Lung (tissue), 12 donors: Measurements from ENCODE around the gene PACS1. TPM values are rescaled to one million over a fixed set of nuclear protein-coding genes. Genes with fewer than 3 reads are reported as not detected.

Experiments
- ATAC-seq: fragments of 200-7000 bp; cut with Tn5 transposase; one replicate; pipeline ENCODE4 v1.9.1; 2020; ENCODE audit warnings: moderate number of reproducible peaks; ENCODE audit not compliant: insufficient read depth, low FRiP score
- DNase-seq, 3 donors: peaks; one replicate each; pipeline ENCODE4 v3.0.0-alpha.2; 2013 to 2017
- H3K27ac ChIP-seq, 2 donors: one replicate each; pipeline ENCODE4 v1.5.1; 2013; ENCODE audit warnings: mild to moderate bottlenecking in 2 of 2, moderate library complexity in 2 of 2, control low read depth in 1 of 2, inconsistent platforms in 1 of 2, low read depth in 1 of 2, low read length in 1 of 2
- H3K27me3 ChIP-seq, 3 donors: one replicate each; pipeline ENCODE4 v1.5.1; 2013; ENCODE audit warnings: low read length in 2 of 3; ENCODE audit not compliant: control insufficient read depth in 3 of 3, insufficient read depth in 3 of 3
- H3K36me3 ChIP-seq, 4 donors: one replicate each; pipeline ENCODE4 v1.5.1; 2013; ENCODE audit warnings: low read length in 4 of 4, mild to moderate bottlenecking in 1 of 4, moderate library complexity in 1 of 4; ENCODE audit not compliant: control insufficient read depth in 4 of 4, insufficient read depth in 4 of 4
- H3K4me1 ChIP-seq, 5 donors: one replicate each; pipeline ENCODE4 v1.5.1; 2013; ENCODE audit warnings: low read length in 5 of 5, mild to moderate bottlenecking in 2 of 5, moderate library complexity in 1 of 5; ENCODE audit not compliant: control insufficient read depth in 5 of 5, insufficient read depth in 5 of 5
- H3K4me3 ChIP-seq: one replicate; pipeline ENCODE4 v1.5.1; 2013; ENCODE audit warnings: mild to moderate bottlenecking, control low read depth, moderate library complexity
- H3K9ac ChIP-seq, 2 donors: one replicate each; pipeline ENCODE4 v1.5.1; 2013; ENCODE audit warnings: low read length in 2 of 2, control low read depth in 1 of 2; ENCODE audit not compliant: insufficient read depth in 1 of 2
- H3K9me3 ChIP-seq, 4 donors: one replicate each; pipeline ENCODE4 v1.5.1; 2013; ENCODE audit warnings: low read length in 3 of 4, mild to moderate bottlenecking in 1 of 4, moderate library complexity in 1 of 4; ENCODE audit not compliant: control insufficient read depth in 4 of 4, insufficient read depth in 3 of 4
- WGBS, 2 donors: extraction: QIAGEN DNeasy Blood & Tissue Kit; methylation state at CpG; one replicate each; pipeline ENCODE4 v1.1.7; 2013; 5-methylcytosine and 5-hydroxymethylcytosine counted together
- polyA plus RNA-seq, 2 donors: library from polyadenylated mRNA; stranded (reverse); fragments of 200-250 nt; gene quantifications; one replicate each; pipeline ENCODE4 v1.2.1, GENCODE V29; 2013
- total RNA-seq, 2 donors: library from RNA; depleted of rRNA in 1 of 2; stranded (reverse); fragments of >200 nt in 1 of 2; gene quantifications; one replicate each; pipeline ENCODE4 v1.2.1, GENCODE V29; 2014 to 2021
- TF ChIP-seq, protein P1 (sequence below): IDR thresholded peaks from 2 replicates; pipeline ENCODE4 v1.5.1; 2012; ENCODE audit warnings: mild to moderate bottlenecking; ENCODE audit errors: control extremely low read depth, extremely low read depth
- donor health status: control.
- donor health status: control.
- donor health status: Bipolar disorder and iron deficiency.
- donor health status: healthy.
- donor health status: DM: yes; HTN: yes; CAD: no.

The PACS1 gene
- total and polyA plus RNA-seq, 4 donors = 22.2 to 48.8 (median 34.7) TPM

DNA sequence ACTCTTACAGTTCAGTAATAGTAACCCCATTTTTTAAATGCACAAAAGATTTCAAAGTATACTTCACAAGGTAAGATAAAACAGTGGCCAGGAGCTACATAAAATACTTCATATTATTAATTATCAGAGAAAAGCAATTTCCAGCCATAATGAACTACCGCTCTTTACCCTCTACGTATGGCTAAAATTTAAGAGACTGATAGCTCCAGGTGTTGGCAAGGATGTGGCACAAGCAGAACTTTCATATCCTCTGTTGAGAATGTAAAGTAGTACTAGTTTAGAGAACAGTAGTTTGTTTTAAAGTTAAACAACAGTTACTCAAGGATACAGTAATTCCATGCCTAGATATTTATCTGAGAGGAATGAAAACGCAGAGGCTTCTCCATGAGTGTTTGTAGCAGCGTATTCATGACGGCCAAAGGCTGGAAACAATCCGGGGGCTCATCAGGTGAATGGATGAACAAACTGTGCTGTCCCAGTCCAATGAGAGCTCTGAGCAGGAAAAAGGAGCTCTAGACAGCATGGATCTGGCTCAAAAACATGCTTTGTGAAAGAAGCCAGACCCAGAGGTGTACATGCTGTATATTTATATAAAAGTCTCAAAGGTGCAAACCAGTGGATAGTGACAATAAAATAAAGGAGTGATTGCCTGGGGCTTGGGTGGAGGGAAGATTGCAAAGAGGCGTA is 85.5 kb downstream of the PACS1 start:
- H3K36me3 ChIP-seq = peaks cover 0 to 3% (median 0%) of the 10 kb centered on the region in 4 donors
- no peak for ATAC-seq
- H3K4me1 ChIP-seq = peaks cover 0 to 2% (median 0%) of the 10 kb centered on the region in 5 donors
- no peak for DNase-seq
- no peak overlapping the region for H3K9ac ChIP-seq
- 97 to 99% methylated on average over 7 of the region's 7 CpGs for WGBS, 2 donors
- no peaks in the 10 kb centered on the region for H3K27me3 ChIP-seq
- no peak overlapping the region for H3K4me3 ChIP-seq
- TF ChIP-seq, protein P1, sequence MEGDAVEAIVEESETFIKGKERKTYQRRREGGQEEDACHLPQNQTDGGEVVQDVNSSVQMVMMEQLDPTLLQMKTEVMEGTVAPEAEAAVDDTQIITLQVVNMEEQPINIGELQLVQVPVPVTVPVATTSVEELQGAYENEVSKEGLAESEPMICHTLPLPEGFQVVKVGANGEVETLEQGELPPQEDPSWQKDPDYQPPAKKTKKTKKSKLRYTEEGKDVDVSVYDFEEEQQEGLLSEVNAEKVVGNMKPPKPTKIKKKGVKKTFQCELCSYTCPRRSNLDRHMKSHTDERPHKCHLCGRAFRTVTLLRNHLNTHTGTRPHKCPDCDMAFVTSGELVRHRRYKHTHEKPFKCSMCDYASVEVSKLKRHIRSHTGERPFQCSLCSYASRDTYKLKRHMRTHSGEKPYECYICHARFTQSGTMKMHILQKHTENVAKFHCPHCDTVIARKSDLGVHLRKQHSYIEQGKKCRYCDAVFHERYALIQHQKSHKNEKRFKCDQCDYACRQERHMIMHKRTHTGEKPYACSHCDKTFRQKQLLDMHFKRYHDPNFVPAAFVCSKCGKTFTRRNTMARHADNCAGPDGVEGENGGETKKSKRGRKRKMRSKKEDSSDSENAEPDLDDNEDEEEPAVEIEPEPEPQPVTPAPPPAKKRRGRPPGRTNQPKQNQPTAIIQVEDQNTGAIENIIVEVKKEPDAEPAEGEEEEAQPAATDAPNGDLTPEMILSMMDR = no peak
- H3K27ac ChIP-seq = no peak overlapping the region
- no peaks in the 10 kb centered on the region for H3K9me3 ChIP-seq

DNA sequence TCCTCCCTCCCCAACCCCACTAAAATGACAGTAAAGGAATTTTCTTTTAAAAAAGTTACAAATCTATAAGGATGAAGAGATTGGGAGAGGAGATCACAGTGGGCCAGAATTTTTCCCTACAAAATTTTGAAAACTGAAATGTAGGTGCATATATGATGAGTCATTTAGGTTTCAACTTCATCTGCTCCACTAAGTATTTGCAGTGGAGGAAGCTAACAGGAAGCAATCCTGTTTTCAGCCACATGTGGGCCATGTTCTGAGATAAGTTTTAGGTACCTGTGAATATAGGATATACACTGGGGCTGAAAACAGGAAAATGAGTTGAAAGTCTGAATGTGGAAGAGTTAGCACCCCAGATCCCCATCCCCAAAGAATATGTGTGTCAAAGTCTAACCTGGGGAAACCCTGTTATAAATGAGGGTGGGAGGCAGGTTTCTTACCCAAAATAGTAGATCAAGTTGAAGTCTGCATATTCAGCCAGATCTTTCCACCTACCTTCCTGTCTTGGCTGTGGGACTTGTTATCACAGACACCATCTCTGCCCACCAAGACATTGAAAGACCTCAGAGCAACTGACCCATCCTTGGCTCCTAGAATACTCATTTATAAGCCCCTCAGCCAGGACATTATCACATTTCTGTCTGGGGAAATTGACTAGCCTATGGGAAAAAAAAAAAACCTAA is 87.3 kb downstream of the PACS1 start:
- H3K4me1 ChIP-seq = peaks cover 0 to 3% (median 0%) of the 10 kb centered on the region in 5 donors
- no peaks in the 10 kb centered on the region for H3K27me3 ChIP-seq
- ATAC-seq = no peak
- no peak for DNase-seq
- no peaks in the 10 kb centered on the region for H3K36me3 ChIP-seq
- no peak overlapping the region for H3K27ac ChIP-seq
- H3K9me3 ChIP-seq = no peaks in the 10 kb centered on the region
- TF ChIP-seq, protein P1 = no peak
- no peak overlapping the region for H3K4me3 ChIP-seq
- H3K9ac ChIP-seq = no peak overlapping the region

DNA sequence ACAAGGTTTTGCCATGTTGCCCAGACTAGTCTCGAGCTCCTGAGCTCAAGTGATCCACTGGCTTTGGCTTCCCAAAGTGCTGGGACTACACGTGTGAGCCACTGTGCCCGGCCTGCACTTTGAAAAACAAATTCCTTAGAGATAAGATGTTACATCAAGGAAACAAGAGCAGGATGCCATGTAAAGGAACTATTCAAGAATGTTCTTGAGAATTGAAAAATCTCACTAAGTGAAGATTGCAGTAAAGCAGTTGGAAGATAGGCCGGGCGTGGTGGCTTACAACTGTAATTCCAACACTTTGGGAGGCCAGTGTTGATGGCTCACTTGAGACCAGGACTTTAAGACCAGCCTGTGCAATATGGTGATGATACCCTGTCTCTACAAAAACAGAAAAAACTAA is 88.1 kb downstream of the PACS1 start:
- TF ChIP-seq, protein P1 = no peak
- no peak for ATAC-seq
- no peak for DNase-seq
- H3K4me1 ChIP-seq = peaks cover 0 to 3% (median 0%) of the 10 kb centered on the region in 5 donors
- no peak overlapping the region for H3K4me3 ChIP-seq
- no peaks in the 10 kb centered on the region for H3K27me3 ChIP-seq
- WGBS, 2 donors = 88 to 91% methylated on average over 5 of the region's 5 CpGs
- H3K9ac ChIP-seq = no peak overlapping the region
- no peak overlapping the region for H3K27ac ChIP-seq
- no peaks in the 10 kb centered on the region for H3K9me3 ChIP-seq
- H3K36me3 ChIP-seq = no peaks in the 10 kb centered on the region
